GM19463 (cell line): ENCODE results near the gene TRPV2.

ENCODE experiments used
- ATAC-seq: cut with Tn5 transposase; IDR thresholded peaks from one replicate; pipeline ENCODE4 v1.9.1; 2021; ENCODE audit warnings: mild to moderate bottlenecking, moderate library complexity; ENCODE audit not compliant: unreplicated experiment

The TRPV2 gene

GRCh38 chr17:16473044-16474011, 58.0 kb downstream of the TRPV2 start:
- no peak for ATAC-seq

GRCh38 chr17:16474012-16474725, 58.8 kb downstream of the TRPV2 start:
- ATAC-seq: no peak

DNA sequence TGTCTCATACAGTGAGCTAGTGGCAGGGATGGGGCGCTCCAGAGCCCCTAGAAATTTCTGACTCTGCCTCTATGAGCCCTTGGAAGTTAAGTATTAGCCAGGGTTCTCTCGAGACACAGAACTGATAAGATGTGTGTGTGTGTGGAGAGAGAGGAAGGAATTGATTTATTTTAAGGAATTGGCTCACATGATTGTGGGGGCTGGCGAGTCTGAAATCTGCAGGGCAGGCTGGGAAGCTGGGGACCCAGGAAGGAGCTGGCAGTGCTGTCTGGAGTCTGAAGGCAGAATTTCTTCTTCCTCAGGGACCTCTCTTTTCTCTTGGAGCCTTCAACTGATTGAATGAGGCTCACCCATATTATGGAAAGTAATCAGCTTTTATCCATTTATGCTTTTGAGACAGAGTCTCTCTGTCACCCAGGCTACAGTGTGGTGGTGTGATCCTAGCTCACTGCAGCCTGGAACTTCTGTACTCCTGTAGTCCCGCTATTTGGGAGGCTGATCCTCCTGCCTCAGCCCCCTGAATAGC, 59.9 kb downstream of the TRPV2 start:
- no peak for ATAC-seq

DNA sequence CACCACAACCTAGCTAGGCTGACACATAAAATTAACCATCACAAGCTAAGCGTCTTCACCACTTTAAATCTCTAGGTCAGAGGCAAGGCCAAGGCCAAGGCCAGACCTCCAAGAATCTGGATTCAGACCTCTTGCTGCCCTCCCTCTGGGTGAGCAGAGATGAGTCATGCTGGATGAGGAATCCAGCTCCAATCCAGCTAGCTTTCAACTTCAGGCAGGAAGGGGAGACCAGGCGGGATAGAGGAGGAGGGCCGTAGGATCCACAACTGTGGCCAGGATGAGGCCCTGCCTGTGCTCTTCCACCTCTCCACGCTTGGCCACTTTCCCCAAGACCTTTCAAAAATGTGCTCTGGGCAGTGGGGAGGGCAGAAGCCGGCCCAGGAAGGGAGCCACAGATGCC, 61.9 kb downstream of the TRPV2 start:
- ATAC-seq: no peak

- no peak for ATAC-seq
Measured at GRCh38 chr17:16477666-16478065, 62.3 kb downstream of the TRPV2 start.

- no peak for ATAC-seq
Measured at GRCh38 chr17:16478649-16479048, 63.3 kb downstream of the TRPV2 start.

DNA sequence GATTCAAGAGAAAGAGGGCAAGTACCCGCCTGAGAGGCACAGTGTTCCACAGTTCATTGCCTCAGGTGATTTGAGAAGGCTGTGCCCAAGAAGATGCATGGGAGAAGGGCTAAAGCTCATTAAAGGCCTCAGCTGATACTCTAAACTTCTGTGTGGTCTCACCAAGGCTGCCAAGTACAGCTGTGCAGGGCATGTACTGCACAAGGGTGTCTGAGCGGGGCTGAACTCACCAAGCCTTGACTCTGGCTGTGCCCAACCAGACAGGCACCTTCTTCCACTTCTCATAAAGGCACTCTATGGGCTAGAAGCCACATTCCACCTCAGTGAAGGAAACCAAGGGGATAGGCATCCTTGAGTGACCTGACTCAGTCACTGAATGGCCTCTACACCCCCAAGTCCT, 63.9 kb downstream of the TRPV2 start:
- no peak for ATAC-seq

- no peak for ATAC-seq
Measured at GRCh38 chr17:16480995-16481394, 65.6 kb downstream of the TRPV2 start.

DNA sequence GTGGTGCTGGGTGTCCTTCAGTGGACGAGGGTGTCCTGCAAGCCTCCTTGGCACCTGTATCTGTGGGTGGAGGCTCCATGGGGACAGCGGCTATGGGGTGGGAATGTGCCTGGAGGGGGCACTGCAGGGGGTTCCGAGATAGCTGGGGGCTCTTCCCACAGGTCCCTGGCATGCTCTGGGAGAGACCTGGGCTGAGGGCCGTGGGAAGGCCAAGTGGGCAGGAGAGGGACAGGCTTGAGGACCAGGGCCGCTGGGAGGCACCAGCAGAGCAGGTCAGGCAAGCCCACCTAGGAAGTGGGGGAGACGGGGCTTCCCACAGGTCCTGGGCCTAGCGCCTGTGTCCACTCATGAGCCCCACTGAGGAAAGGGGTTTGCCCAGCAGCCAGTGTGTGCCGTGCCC, 66.9 kb downstream of the TRPV2 start:
- ATAC-seq: no peak

DNA sequence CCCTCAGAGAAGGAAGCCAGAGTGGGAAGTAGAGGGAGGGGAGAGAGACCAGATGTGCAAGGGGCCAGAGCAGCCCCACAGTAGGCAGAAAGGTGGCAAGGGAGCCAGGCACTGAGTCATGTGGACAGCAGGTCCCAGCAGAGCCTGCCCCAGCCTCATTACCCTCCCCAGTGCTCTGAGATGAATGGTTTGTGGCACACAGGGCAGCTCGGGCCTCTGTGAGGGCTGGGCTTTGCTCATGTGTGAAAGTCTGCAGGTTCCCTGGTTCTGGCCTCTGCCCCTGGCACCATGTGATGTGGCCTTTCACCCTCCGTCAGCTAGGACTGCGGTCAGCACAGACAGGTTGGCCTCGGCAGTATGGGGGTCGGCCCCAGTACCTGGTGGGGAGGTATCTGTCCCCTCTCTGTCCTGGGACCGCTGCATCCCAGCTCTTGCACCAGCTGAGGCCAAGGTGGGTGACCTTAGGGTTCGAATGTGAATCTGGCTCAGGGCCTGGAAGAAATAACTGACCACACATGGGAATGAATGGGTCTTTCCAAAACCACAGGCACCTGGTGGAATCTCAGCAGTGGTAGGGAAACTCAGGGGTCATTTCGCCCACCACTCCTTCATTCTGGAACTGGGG, 67.8 kb downstream of the TRPV2 start:
- ATAC-seq: no peak

- no peak for ATAC-seq
Measured at GRCh38 chr17:16484445-16485175, 69.2 kb downstream of the TRPV2 start.
